Vagina (tissue), 2 donors: Measurements from ENCODE around the gene SLC6A16. TPM values are rescaled to one million over a fixed set of nuclear protein-coding genes. Genes with fewer than 3 reads are reported as not detected.
"Not testable (repeated sequence)": the region's sequence is repeated elsewhere in the genome, so short reads cannot be mapped to it uniquely, and the experiment has no call there.

Source experiments
- DNase-seq, 2 donors: peaks; one replicate each; pipeline ENCODE4 v3.0.0-alpha.2; 2017; ENCODE audit errors: extremely low spot score in 2 of 2
- H3K27ac ChIP-seq: fragments of 200-600 bp; sonication (generic); one replicate; pipeline ENCODE4 v1.5.1; 2019
- H3K27me3 ChIP-seq: fragments of 200-600 bp; sonication (generic); one replicate; pipeline ENCODE4 v1.5.1; 2019
- H3K36me3 ChIP-seq, 2 donors: fragments of 200-600 bp; sonication (generic); one replicate each; pipeline ENCODE4 v1.5.1; 2017 to 2019
- H3K4me1 ChIP-seq: fragments of 200-600 bp; sonication (generic); one replicate; pipeline ENCODE4 v1.5.1; 2019
- H3K4me3 ChIP-seq, 2 donors: fragments of 200-600 bp; sonication (generic); 1 replicate in 1 of 2; 2 replicates in 1 of 2; pipeline ENCODE4 v1.5.1; 2016 to 2019
- H3K9me3 ChIP-seq: fragments of 200-600 bp; sonication (generic); one replicate; pipeline ENCODE4 v1.5.1; 2019
- CTCF ChIP-seq, 3 experiments: fragments of 450-650 bp in 2 of 3; fragments of 200-600 bp in 1 of 3; sonication (generic) in 1 of 3; IDR thresholded peaks; one replicate each; pipeline ENCODE4 v1.5.1; 2017 to 2019; ENCODE audit warnings: antibody characterized with exemption in 3 of 3, mild to moderate bottlenecking in 2 of 3, moderate library complexity in 2 of 3
- POLR2A ChIP-seq, 2 donors: fragments of 450-650 bp; IDR thresholded peaks; one replicate each; pipeline ENCODE4 v1.6.1; 2017; ENCODE audit warnings: antibody characterized with exemption in 2 of 2, mild to moderate bottlenecking in 2 of 2, moderate library complexity in 2 of 2
- POLR2AphosphoS5 ChIP-seq, 2 donors: sonication (generic); formaldehyde crosslinking; IDR thresholded peaks; one replicate each; pipeline ENCODE4 v1.9.0; 2017; ENCODE audit warnings: antibody characterized with exemption in 2 of 2, mild to moderate bottlenecking in 2 of 2, low read depth in 1 of 2; ENCODE audit not compliant: insufficient read depth in 1 of 2
- intact Hi-C: fragments of 100-400 bp; cut with DNase I; formaldehyde crosslinking; loops from one replicate; pipeline ENCODE4 v1.15.1; 2023
- total RNA-seq: library from RNA; depleted of rRNA; stranded (reverse); fragments of >200 nt; gene quantifications from one replicate; pipeline ENCODE4 v1.2.3, GENCODE V29; 2016

The SLC6A16 gene
- total RNA-seq, 1 donor from 2014 or later, result 2.5 TPM

GRCh38 chr19:49297403-49297802 lies 27.6 kb downstream of the SLC6A16 start:
- Histone ChIP-seq H3K4me1 (no peaks in the 10 kb centered on the region), H3K36me3 (no peaks in the 10 kb centered on the region), H3K9me3 (no peaks in the 10 kb centered on the region), H3K27ac (no peak overlapping the region), H3K4me3 (no peak overlapping the region), H3K27me3 (no peaks in the 10 kb centered on the region)
- intact Hi-C loops, result no loop called here
- TF ChIP-seq POLR2A (IDR thresholded peaks at IDR 0.05) (no peak), POLR2AphosphoS5 (IDR thresholded peaks at IDR 0.05; ENCODE audit: insufficient read depth in 1 of 2, low read depth in 1 of 2) (no peak), CTCF (IDR thresholded peaks at IDR 0.05) (no peak)
- DNase-seq, result no peak

GRCh38 chr19:49295208-49295880 lies 29.6 kb downstream of the SLC6A16 start:
- no peak for TF ChIP-seq POLR2A (IDR thresholded peaks at IDR 0.05)
- no peak for TF ChIP-seq CTCF (IDR thresholded peaks at IDR 0.05)
- DNase-seq, result no peak
- Histone ChIP-seq H3K4me3 (no peak overlapping the region), H3K9me3 (no peaks in the 10 kb centered on the region), H3K4me1 (no peaks in the 10 kb centered on the region), H3K27me3 (no peaks in the 10 kb centered on the region), H3K27ac (no peak overlapping the region), H3K36me3 (no peaks in the 10 kb centered on the region)
- intact Hi-C loops, result no loop called here

- Histone ChIP-seq H3K27ac (no peak overlapping the region), H3K4me1 (no peaks in the 10 kb centered on the region), H3K27me3 (no peaks in the 10 kb centered on the region), H3K9me3 (no peaks in the 10 kb centered on the region), H3K4me3 (no peak overlapping the region), H3K36me3 (no peaks in the 10 kb centered on the region)
- TF ChIP-seq POLR2A (IDR thresholded peaks at IDR 0.05) (no peak), POLR2AphosphoS5 (IDR thresholded peaks at IDR 0.05; ENCODE audit: insufficient read depth in 1 of 2, low read depth in 1 of 2) (no peak), CTCF (IDR thresholded peaks at IDR 0.05) (no peak)
- no peak for DNase-seq
- intact Hi-C loops, result no loop called here
Measured at GRCh38 chr19:49294401-49294800, 30.6 kb downstream of the SLC6A16 start.

DNA sequence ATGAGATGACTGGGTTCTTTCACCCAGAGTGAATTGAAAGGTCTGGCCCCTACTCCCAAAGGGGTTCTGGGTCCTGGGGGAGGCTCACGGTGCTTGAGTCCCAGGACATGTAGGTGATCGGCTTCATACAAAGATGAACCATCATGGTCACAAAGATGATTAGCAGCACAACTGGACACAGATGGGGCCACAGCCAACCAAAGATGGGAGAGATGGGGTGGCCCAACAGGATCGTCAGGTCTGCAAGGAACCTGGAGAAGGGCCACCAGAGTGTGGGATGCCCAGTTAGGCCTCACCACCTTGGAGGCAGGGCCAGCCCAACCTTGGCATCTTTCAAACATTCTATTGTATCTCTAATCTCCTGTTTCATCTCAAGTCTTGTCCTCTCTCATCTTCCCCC lies 34.5 kb downstream of the SLC6A16 start:
- no peaks in the 10 kb centered on the region for H3K4me1 ChIP-seq
- H3K27me3 ChIP-seq, result no peaks in the 10 kb centered on the region
- no peak for DNase-seq
- H3K4me3 ChIP-seq, result no peak overlapping the region
- no peaks in the 10 kb centered on the region for H3K36me3 ChIP-seq
- H3K27ac ChIP-seq, result no peak overlapping the region
- TF ChIP-seq CTCF (IDR thresholded peaks at IDR 0.05), result no peak
- TF ChIP-seq POLR2A (IDR thresholded peaks at IDR 0.05), result no peak
- TF ChIP-seq POLR2AphosphoS5 (IDR thresholded peaks at IDR 0.05; ENCODE audit: insufficient read depth in 1 of 2, low read depth in 1 of 2), result no peak
- intact Hi-C loops, result no loop called here
- H3K9me3 ChIP-seq, result no peaks in the 10 kb centered on the region

DNA sequence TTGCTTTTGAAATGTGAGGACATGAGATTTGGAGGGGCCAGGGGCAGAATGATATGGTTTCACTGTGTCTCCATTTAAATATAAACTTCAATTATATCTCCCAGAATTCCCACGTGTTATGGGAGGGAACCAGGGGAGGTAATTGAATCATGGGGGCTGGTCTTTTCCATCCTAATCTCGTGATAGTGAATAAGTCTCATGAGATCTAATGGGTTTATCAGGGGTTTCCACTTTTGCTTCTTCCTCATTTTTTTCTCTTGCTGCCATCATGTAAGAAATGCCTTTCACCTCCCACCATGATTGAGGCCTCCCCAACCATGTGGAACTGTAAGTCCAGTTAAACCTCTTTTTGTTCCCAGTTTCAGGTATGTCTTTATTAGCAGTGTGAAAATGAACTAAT lies 35.7 kb downstream of the SLC6A16 start:
- H3K27ac ChIP-seq, H3K4me3 ChIP-seq, H3K4me1 ChIP-seq, H3K9me3 ChIP-seq, DNase-seq, intact Hi-C loops, H3K36me3 ChIP-seq, H3K27me3 ChIP-seq: not testable (repeated sequence)

DNA sequence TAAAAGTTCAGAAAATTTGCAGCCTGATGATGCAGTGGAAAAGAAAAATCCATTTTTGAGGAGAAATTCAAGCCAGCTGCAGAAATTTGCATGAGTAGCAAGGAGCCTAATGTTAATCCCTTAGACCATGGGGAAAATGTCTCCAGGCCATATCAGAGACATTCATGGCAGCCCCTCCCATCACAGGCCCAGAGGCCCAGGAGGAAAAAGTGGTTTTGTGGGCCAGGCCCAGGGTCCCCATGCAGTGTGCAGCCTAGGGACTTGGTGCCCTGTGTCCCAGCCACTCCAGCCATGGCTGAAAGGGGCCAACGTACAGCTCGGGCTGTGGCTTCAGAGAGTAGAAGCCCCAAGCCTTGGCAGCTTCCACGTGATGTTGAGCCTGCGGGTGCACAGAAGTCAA lies 36.8 kb downstream of the SLC6A16 start:
- H3K27me3 ChIP-seq, H3K9me3 ChIP-seq, intact Hi-C loops, H3K36me3 ChIP-seq, H3K27ac ChIP-seq, DNase-seq, H3K4me1 ChIP-seq, H3K4me3 ChIP-seq: not testable (repeated sequence)
